GM19395 (cell line): ENCODE measurements around the gene BAK1.
"Not testable (repeated sequence)": the region's sequence is repeated elsewhere in the genome, so short reads cannot be mapped to it uniquely, and the experiment has no call there.

Experiments used
- ATAC-seq: cut with Tn5 transposase; IDR thresholded peaks from one replicate; pipeline ENCODE4 v1.9.1; 2021; ENCODE audit warnings: mild to moderate bottlenecking, moderate library complexity; ENCODE audit not compliant: unreplicated experiment

Gene BAK1

DNA sequence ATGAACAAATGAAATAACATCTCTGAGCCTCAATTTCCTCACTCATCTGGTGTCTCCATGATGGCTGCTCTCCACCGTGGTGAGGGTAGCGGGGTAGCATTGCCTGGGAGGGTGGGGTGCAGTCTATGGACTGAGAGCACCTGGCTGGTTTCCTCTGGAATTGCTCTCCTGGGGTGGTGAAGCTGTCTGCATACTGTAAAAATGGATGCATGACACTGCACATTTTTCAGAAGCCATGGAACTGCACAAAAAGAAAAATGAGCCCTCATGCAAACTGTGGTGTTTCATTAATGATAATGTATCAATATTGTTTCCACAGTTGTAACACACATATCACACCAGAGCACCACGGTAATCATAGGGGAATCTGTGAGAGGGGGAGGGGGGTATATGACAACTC is 28.9 kb upstream of the BAK1 start:
- ATAC-seq = no peak

DNA sequence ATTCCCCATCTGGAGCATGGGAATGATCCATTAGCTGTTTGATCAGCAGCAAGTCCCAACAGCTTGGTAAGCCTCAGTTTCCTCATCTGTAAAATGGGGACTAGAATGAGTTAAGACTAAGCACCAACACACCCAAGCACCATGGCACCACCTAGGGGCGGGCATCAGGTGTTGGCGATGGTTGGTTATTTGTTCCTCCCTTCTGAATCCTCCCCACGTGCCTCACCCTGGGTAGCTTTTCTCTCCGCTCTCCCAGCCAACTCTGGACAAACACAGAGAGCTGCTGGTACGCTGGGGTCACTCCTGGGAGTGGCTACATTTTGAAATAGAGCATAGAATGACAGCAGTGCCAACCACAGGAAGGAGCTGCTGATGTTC is 27.7 kb upstream of the BAK1 start:
- no peak for ATAC-seq

DNA sequence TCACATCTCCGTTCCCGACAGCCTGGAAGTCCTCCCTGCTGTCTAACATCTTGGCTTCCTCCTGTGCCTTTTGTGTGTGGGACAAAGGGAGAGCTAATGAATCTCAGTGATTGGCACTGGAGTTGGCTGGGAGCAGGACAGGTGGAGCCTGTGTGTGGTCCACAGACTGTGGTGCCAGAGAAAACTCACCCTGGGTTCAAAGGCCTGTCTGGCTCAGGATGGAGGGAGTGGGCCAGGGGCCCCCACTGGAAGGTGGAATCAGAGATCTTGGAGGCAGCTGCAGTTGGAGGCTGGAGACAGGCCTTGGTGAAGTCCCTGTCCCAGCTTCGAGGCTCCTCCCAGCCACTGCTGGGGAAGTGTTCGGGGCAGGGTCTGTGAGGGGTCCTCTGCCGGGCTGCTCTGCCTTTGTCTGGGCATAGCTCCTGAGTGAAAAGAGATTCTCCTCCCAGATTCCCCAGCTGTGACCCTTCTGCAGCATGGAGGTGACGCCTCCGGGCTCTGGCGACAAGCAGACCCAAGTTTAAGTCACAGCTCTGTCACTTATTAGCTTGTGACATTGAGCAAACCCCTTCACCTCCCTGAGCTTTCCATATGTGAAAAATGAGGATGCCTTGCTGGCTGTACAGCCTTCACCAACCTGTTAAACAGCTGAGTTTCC is 27.2 kb upstream of the BAK1 start:
- ATAC-seq = no peak

DNA sequence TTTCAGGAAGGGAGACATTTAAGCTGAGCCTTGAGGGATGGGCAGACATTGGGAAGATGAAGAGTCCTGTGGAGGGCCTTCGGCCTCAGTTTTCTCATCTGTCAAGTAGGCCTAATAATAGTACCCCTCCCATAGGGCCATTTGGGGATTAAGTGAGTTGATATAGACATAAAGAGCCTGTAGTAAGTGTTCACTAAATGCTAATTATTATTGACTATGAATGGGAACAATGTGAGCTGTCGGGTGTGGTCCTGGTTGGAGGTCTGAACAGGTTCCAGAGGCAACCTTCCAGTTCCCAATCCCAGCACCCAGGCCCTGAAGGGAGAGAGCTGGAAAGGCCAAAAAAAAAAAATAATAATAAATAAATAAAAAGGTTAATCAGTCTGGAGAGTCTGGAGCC is 26.6 kb upstream of the BAK1 start:
- no peak for ATAC-seq

DNA sequence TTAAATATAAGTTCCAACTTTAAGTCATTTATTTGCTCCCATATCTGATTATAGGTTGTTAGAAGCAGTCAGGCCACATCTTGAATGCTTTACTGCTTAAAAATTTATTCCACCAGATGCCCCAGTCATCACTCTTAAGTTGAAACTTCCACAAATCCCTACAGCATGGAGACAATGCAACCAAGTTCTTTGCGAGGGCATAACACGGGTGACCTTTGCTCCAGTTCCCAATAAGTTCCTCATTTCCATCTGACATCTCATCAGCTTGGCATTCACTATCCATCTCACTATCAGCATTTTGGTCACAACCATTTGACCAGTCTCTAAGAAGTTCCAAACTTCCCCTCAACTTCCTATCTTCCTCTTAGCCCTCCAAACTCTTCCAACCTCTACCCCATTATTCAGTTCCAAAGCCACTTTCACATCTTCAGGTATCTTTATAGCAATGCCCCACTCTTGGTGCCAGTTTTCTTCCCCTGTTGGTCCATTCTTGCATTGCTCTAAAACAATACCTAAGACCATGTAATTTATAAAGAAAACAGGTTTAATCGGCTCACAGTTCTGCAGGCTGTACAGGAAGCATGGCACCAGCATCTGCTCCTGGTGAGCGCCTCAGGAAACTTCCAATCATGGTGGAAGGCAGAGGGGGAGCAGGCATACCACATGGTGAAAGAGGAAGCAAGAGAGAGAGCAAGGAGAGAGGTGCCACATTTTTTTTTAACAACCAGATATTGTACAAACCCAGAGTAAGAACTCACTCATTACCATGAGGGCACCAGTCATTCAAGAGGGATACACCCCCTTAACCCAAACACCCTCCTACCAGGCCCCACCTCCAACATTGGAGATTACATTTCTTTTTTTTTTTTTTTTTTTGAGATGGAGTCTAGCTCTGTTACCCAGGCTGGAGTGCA is 25.1 kb upstream of the BAK1 start:
- no peak for ATAC-seq

DNA sequence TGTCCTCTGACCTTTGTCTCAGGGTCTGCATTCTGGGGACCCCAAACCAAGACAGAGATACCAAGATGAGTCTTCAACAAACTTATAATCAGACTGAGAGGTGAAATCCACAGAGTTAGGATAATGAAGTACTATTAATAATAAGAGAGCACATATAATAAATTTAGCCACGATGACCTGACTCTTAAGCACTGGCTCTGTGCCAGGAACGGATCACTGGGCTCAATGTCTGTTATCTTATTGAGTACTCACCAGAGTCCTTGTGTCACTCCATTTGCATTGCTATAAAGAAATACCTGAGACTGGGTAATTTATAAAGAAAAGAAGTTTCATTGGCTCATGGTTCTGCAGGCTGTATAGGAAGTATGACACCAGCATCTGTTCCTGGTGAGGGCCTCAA is 22.1 kb upstream of the BAK1 start:
- ATAC-seq = no peak

DNA sequence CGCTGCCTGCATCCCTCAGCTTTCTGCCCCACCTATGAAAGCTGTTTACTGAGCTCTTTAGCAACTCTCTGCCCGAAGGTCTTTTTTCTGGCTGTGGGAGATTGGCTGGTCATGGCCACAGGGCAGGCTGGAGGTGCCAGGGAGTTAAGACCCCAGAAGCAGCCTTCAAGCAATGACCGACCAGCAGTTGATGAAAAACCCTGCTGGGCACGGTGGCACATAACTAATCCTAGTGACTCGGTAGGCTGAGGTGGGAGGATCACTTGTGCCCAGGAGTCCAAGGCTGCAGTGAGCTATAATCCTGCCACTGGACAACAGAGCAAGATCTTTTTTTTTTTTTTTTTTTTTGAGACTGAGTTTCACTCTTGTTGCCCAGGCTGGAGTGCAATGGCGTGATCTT is 20.7 kb upstream of the BAK1 start:
- no peak for ATAC-seq

DNA sequence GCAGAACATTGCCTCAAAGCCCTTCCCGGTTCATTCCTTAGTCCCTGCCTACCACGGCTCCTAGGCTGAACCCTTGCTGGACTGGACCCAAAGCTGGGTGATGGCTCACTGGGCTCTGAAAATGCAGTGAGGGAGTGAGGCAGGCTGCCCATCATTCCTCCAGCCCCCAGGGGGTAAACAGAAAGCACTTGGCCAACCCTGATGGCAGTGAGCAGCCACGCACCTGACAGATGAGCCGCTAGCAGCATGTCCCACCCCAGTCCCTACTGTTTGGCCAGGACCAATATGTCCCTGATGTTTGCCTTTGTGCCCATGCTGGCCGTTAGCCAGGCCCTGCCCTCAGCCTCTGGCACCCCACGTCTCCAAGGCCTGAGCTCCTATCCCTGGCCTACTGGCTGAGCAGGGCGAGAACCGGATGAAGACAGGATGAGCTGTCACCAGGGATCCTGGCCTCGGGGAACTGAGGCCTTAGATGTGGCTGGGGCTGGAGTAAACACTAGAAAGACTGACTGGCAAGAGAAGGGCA is 19.4 kb upstream of the BAK1 start:
- no peak for ATAC-seq

DNA sequence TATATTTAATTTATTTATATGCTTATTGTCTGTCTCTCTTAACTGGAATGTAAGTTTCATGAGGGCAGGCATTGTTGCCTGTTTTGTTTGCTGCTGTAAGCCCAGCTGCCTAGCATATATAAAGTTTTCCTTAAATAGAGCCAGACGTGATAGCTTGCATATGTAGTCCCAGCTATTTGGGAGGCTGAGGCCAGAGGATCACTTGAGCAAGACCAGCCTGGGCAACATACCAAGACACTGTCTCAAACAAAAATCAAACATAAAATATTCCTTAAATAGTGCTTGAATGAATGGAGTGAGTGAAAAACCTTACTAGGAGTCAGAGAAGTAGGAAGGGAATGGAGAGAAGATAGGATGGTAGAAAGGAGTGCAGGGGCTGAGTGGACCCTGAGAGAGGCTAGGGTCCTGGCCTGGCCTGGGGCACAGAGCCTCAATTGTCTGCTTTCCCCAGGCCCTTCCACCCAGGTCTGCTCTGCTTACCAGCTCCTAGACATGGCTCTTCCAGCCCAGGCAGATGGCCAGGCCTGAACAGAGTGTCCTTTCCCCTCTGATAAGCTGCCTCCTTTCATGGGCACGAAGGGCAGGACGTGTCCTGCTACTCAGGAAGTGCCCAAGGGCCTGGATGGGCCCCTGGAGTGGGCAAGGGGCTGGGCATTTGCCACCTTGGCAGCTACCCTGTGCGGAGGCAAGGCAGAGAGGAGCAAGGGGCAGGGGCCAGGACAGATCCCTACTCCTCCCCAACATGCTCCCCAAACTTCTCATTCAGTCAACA is 17.7 kb upstream of the BAK1 start:
- no peak for ATAC-seq

DNA sequence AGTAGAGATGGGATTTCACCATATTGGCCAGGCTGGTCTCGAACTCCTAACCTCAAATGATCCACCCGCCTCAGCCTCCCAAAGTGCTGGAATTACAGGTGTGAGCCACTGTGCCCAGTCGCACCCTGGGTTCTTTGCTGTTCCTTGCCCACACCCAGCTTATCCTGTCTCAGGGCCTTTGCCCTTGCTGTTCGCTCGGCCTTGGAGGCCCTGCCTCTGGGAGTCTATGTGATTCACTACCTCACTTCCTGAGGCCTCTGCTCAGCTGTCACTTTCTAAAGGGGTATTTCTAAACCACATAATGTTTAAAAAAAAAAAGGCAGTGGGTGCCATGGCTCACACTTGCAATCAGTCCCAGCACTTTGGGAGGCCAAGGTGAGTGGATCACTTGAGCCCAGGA is 16.8 kb upstream of the BAK1 start:
- not testable (repeated sequence) for ATAC-seq

DNA sequence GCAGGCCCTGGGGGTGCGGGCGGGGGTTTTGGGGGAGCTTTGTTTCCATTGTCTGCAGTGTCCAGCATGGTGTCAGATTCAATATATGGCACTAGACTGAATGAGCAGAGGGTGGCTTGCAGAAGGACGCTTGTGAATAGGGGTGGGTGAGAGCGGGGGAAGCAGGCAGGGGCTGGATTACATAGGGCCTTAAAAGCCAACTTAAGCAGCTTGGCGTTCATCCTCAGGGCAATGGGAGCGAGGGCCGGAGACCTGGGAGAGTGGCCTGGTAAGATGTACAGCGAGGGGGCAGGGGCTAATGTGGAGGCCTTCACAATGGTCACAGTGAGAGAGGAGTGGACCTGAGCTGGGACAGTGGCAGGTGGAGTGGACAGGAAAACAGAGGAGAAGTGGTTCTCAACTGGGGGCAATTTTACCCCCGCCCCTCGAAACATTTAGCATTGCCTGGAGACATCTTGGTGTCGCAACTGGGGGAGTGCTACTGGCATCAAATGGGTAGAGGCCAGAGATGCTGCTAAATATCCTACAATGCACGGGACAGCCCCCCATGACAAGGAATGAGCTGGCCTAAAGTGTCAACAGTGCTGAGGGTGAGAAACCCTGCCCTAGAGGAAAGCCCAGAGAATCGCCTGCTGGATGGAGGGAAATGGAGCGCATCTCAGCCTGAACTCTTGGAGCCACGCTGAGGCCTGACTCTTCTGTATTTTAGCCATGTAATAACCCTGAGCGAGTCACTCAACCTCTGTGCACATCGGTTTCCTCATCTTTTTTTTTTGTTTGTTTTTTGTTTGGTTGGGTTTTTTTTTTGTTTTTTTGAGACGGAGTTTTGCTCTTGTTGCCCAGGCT is 15.1 kb upstream of the BAK1 start:
- ATAC-seq = no peak

DNA sequence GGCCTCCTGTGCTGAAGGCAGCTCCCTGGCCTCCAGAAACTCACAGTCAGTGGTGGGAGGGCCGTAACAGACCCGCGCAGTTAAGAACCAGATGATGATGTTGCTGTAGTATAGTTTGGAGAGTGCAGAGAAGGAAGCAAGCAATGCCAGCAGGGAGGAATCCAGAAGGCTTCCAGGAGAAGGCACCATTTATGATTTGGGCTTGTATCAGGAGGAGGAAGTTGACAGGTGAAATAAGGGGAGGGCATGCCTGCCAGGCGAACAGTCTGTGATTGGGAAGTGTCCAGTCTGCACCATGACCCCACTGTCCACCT is 13.3 kb upstream of the BAK1 start:
- ATAC-seq = no peak

DNA sequence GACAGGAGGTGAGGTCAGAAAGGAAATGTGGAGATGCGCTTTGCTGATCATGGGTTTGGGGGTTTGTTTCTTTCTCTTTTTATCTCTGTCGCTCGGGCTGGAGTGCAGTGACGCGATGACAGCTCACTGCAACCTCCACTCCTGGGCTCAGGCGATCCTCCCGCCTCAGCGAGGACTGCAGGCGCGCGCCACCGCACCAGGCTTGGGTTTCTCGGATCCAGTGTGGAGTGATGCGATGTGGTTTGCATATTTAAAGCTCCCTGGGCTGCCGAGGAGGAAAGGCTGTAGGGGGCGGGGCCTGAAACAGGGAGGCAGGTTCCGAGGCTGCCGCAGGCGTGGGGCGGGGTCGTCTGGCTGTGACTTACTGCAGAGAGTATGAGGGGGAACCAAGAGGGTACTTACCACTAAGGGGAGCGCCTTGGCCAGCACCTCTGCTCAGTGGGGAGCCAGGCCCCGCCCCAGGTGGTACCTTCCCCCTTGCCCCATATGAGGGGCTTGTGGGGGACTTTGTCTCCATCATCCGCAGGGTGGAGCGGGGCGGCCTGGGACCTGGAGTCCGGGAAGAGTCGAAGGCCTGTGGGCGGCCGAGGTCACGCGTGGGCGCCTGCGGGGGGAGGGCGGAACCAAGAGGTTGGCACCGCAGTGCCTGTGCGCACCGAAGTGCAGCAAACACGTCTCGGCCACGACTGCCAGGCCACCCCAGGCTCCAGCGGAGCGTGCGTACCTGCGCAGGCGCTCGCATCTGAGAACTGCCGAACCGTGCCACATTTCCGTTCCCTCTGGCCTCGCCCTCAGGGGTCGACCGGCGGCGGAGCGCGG is 12.7 kb upstream of the BAK1 start:
- peak; percentile 54 for ATAC-seq

DNA sequence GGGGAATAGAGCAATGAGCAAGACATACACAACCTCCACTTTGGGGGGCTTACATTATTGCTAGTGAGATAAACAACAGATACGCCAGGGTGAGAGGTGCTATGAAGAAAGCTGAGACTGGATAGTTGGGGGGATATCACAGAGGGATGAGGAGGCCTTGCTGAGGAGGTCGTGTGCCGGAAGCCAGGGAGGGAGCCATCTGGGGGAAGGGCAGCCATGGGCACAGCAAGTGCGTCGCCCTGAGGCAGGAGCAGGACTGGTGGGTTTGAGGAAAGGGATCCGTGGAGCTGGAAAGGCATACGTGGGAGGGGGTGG is 12.2 kb upstream of the BAK1 start:
- no peak for ATAC-seq

DNA sequence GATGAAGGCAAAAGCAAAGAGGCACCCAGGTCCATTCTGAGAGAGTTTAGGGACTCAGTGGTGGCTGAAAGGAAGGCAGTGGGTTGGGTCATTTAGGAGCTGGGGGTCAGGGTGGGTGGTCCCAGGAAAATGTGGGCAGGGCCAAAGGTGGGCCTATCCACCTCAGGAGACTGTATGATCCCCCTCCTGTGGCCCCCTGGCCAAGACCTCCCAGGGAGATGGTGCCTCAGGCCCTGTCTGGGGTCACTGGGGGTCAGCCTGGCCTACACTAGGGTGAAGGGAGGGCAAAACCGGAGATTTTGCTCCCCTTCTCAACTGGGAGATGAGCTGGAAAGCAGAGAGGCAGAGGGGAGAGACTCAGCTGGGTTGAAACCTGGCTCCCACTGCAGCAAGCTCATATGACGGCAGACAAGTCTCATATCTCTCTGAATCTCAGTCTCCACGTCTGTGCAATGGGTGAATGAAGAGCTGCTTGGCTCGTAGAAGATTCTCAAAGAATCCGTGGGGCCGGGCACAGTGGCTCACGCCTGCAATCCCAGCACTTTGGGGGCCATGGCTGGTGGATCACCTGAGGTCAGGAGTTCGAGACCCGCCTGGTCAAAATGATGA is 11.5 kb upstream of the BAK1 start:
- ATAC-seq = no peak

DNA sequence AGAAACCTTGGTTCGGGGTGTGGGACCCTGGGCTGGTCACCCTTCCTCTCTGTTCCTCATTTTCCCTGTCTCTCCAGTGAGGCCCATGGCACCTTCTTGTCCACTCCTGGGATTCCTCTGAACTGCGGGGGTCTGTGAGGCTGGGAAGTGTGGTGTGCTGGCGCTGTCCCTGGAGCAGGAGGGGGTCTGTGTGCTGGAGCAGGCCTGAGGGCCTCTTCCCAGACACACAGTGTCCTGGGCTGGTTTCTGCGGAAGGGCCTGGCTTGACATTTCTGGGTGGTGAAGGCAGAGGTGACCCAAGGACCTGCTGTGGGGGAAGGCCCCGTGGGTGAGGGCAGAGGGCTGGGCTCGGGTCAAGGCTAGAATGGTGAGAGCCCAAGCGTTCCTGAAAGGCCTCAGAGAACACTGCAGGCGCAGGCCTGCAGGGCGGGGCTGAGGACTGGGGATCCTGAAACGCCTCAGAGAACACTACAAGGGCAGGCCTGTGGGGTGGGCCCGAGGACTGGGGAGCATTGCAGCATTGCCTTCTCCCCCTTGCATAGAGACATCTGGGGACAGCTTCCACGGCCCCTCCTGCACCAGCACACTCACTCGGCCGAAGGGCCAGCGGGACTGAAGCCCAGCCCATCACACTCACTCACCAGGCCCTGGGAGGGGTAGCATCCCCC is 10.6 kb upstream of the BAK1 start:
- ATAC-seq = no peak

DNA sequence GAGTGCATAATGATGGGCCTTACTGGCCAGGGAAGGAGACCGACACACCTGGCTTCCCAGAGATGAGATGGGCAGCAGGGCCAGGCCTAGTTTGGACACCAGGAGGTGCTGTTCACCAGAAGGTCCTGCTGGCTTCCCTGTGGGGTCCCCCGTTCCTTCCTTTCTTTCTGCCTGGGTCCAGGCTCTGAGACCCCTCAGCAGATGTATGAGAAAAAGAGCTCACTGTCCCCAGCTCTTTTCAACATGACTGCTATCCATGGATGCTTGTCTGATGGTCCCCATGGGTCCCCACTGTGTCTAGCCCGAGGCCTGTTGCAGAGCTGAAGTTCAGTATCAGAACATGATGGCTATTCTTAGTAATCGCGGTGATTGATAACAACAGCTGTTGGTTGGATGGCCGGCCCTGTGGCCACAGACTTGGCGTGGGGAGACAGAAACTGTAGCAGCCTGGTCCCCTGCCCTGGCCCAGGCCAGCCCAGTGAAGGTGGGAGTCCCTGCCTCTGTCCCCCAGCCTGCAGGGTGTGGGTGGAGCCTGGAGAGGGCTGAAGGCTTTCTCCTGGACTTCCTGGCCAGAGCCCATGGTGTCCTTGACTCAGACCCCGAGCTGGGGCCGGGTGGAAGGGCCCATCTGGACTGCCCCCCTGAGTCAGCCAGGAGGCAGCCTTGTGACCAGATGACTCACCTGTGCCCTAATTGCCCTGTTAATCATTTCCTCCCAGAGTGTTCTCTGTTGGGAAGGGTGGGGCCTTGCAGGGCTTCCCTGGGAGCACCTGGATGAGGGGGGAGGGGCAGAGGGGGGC is 9.9 kb upstream of the BAK1 start:
- ATAC-seq = no peak

DNA sequence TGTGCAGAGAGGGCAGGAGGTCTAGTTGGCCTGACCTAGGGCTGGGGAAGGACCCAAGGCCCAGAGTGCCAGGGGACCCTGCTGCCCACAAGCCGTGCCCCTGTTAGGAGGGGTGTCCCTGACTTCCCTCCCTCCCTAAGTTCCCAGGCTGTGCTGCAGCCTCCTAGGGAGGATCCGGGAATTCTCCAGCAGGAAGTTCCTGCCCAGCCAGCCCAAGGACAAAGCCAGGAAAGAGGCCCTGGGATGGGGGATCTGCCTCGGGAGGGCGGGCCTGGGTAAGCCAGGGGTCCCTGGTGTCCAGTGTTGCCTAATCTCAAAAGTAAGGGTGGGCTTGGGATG is 9.3 kb upstream of the BAK1 start:
- ATAC-seq = no peak

DNA sequence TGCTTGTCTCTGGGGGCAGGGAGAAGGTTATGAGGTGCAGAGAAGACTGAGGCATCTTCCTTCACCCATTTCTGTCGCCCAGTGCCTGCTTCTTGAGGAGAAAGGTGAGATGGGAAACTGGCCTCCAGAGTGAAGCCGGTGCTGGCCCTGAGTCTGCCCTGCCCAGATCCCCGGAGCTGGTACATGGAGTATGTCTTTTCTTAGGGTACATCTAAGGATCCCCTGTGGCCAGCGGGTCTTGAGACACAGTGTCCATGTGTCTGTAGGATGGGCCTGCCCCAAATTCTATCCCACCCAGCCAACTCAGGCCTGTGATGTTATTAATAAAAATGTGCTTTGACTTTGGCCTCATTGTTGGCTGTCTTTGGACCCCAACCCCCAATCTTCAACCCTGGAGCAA is 8.8 kb upstream of the BAK1 start:
- ATAC-seq = no peak
